ENCODE results near the gene BSCL2.
"Not testable (repeated sequence)": the region's sequence is repeated elsewhere in the genome, so short reads cannot be mapped to it uniquely, and the experiment has no call there.

The BSCL2 gene

GRCh38 chr11:62707277-62707861 is at the start of gene BSCL2, which contains the start of gene GNG3:
Gene BSCL2 (minus strand): TSS chr11:62707424. CDS start chr11:62707195, 229 bp downstream.
Gene GNG3 (plus strand): TSS chr11:62707676. CDS start chr11:62708296, 620 bp downstream.
- DNase-seq, result no peak

GRCh38 chr11:62755086-62755615 is 47.9 kb upstream of the BSCL2 start:
- DNase-seq, result no peak

- DNase-seq, result peak; percentile 98
Measured at GRCh38 chr11:62753736-62754603, 46.7 kb upstream of the BSCL2 start, which contains the start of gene ZBTB3. Gene ZBTB3 (minus strand): TSS chr11:62754160. CDS start chr11:62753664, 496 bp downstream.

- no peak for DNase-seq
Measured at GRCh38 chr11:62752994-62753735, 45.9 kb upstream of the BSCL2 start.

- no peak for DNase-seq
Measured at GRCh38 chr11:62752177-62752785, 45.1 kb upstream of the BSCL2 start.

GRCh38 chr11:62749931-62750330 is 42.7 kb upstream of the BSCL2 start:
- not testable (repeated sequence) for DNase-seq

GRCh38 chr11:62747475-62748160 is 40.4 kb upstream of the BSCL2 start:
- no peak for DNase-seq

GRCh38 chr11:62737196-62737595 is 30.0 kb upstream of the BSCL2 start:
- DNase-seq, result no peak

- DNase-seq, result no peak
Measured at GRCh38 chr11:62732830-62733229, 25.6 kb upstream of the BSCL2 start.

GRCh38 chr11:62730076-62730475 is 22.9 kb upstream of the BSCL2 start:
- not testable (repeated sequence) for DNase-seq

GRCh38 chr11:62728171-62728988 is 21.2 kb upstream of the BSCL2 start, which contains the start of gene TTC9C:
Gene TTC9C (plus strand): TSS chr11:62728486. CDS start chr11:62728849, 363 bp downstream.
- DNase-seq, result peak; percentile 45

GRCh38 chr11:62727872-62728170 is 20.6 kb upstream of the BSCL2 start:
- DNase-seq, result peak; percentile 91

GRCh38 chr11:62727165-62727871 is 20.1 kb upstream of the BSCL2 start, which contains the start of gene HNRNPUL2:
Gene HNRNPUL2 (minus strand): TSS chr11:62727457. CDS start chr11:62727156, 301 bp downstream.
- peak; percentile 94 for DNase-seq

GRCh38 chr11:62726915-62727164 is 19.6 kb upstream of the BSCL2 start:
- DNase-seq, result no peak

- no peak for DNase-seq
Measured at GRCh38 chr11:62726156-62726914, 19.1 kb upstream of the BSCL2 start.

GRCh38 chr11:62725646-62726045 is 18.4 kb upstream of the BSCL2 start:
- no peak for DNase-seq

- no peak for DNase-seq
Measured at GRCh38 chr11:62724171-62724570, 16.9 kb upstream of the BSCL2 start.

GRCh38 chr11:62721994-62722393 is 14.8 kb upstream of the BSCL2 start:
- no peak for DNase-seq

- no peak for DNase-seq
Measured at GRCh38 chr11:62719302-62719978, 12.2 kb upstream of the BSCL2 start.
